GM12878 (cell line): ENCODE results near the gene TCOF1. TPM values are rescaled to one million over a fixed set of nuclear protein-coding genes. Genes with fewer than 3 reads are reported as not detected.

Source experiments
- ATAC-seq: fragments of 200-7000 bp; cut with Tn5 transposase; 3 replicates; pipeline ENCODE4 v1.9.1; 2020; ENCODE audit warnings: mild to moderate bottlenecking, moderate library complexity
- BruUV-seq: library from RNA; stranded (reverse); fragments of 400-500 nt; replicated peaks from 2 replicates; lab custom pipeline; 2021; lab: Mats Ljungman, UMichigan
- CTCF ChIA-PET: fragments of 300-600 bp; sonication (Branson Sonifier 250); formaldehyde crosslinking; extraction: SDS; loops from one replicate; lab custom pipeline; 2021; ENCODE audit warnings: inconsistent platforms; lab: Yijun Ruan, JAX
- POLR2A ChIA-PET: fragments of 350-600 bp; formaldehyde crosslinking; extraction: SDS; loops from one replicate; lab custom pipeline; 2021; ENCODE audit warnings: inconsistent platforms; lab: Charles Lee
- RAD21 ChIA-PET: fragments of 300-600 bp; sonication (Branson Sonifier 250); formaldehyde crosslinking; loops from one replicate; lab custom pipeline; 2023; ENCODE audit warnings: antibody characterized with exemption; ENCODE audit not compliant: unreplicated experiment; lab: Charles Lee
- SMC1A ChIA-PET: fragments of 300-600 bp; sonication (Branson Sonifier 250); formaldehyde crosslinking; loops from one replicate; lab custom pipeline; 2023; ENCODE audit not compliant: unreplicated experiment, uncharacterized antibody; lab: Charles Lee
- DNase-seq: peaks from one replicate; pipeline ENCODE4 v3.0.0-alpha.2; 2011; ENCODE audit warnings: low read depth, low spot score
- FAIRE-seq: peaks from 3 replicates; lab custom pipeline; 2011; peaks lifted over from hg19 to GRCh38; lab: Jason Lieb, UNC
- H2AFZ ChIP-seq: 2 replicates; pipeline ENCODE4 v1.6.0; 2011; ENCODE audit warnings: low read depth, low read length, control low read depth; ENCODE audit not compliant: control insufficient read depth
- H3K27ac ChIP-seq: 2 replicates; pipeline ENCODE4 v1.5.1; 2011; ENCODE audit warnings: control low read depth; ENCODE audit not compliant: control insufficient read depth, insufficient read depth
- H3K27me3 ChIP-seq, 2 experiments: replicated peaks in 1 of 2; 2 replicates each; pipeline versions ENCODE4 v1.6.0 to v1.6.1; 2011; ENCODE audit warnings: low read length in 1 of 2; ENCODE audit not compliant: control insufficient read depth in 2 of 2, insufficient read depth in 2 of 2
- H3K36me3 ChIP-seq, 2 experiments: 2 replicates each; pipeline ENCODE4 v1.5.1; 2011; ENCODE audit warnings: low read length in 1 of 2; ENCODE audit not compliant: control insufficient read depth in 2 of 2, insufficient read depth in 2 of 2
- H3K4me1 ChIP-seq: 2 replicates; pipeline ENCODE4 v1.6.1; 2011; ENCODE audit warnings: mild to moderate bottlenecking, low read length, moderate library complexity, mixed read lengths; ENCODE audit not compliant: control insufficient read depth, insufficient read depth
- H3K4me2 ChIP-seq: 2 replicates; pipeline ENCODE4 v1.6.0; 2011; ENCODE audit warnings: control low read depth; ENCODE audit not compliant: control insufficient read depth, insufficient read depth
- H3K4me3 ChIP-seq: fragments of 200-600 bp; sonication (generic); 2 replicates; pipeline ENCODE4 v1.5.1; 2016
- H3K79me2 ChIP-seq: 2 replicates; pipeline ENCODE4 v1.6.0; 2011; ENCODE audit warnings: low read length; ENCODE audit not compliant: control insufficient read depth, insufficient read depth
- H3K9ac ChIP-seq: 2 replicates; pipeline ENCODE4 v1.8.0; 2011; ENCODE audit warnings: low read length, control low read depth, mixed read lengths; ENCODE audit not compliant: control insufficient read depth, insufficient read depth
- H3K9me3 ChIP-seq: replicated peaks from 3 replicates; pipeline ENCODE4 v1.5.1; 2011; ENCODE audit warnings: mild to moderate bottlenecking, low read length; ENCODE audit not compliant: control insufficient read depth, insufficient read depth
- H4K20me1 ChIP-seq: 2 replicates; pipeline ENCODE4 v1.6.0; 2011; ENCODE audit not compliant: control insufficient read depth, insufficient read depth
- CREB1 ChIP-seq: IDR thresholded peaks from 2 replicates; pipeline ENCODE4 v1.6.1; 2012; ENCODE audit warnings: low read depth, mild to moderate bottlenecking, inconsistent platforms
- IKZF1 ChIP-seq: fragments of 450-650 bp; conservative IDR thresholded peaks from 2 replicates; pipeline ENCODE4 v1.6.1; 2017; ENCODE audit warnings: antibody characterized with exemption, mild to moderate bottlenecking
- IKZF2 ChIP-seq, 2 experiments: fragments of 450-650 bp; IDR thresholded peaks; 2 replicates each; pipeline ENCODE4 v1.6.1; 2017; ENCODE audit warnings: mild to moderate bottlenecking in 2 of 2, moderate library complexity in 2 of 2
- KAT2A ChIP-seq: conservative IDR thresholded peaks from 2 replicates; pipeline ENCODE4 v1.6.1; 2011; ENCODE audit warnings: low read depth, low read length; ENCODE audit not compliant: control insufficient read depth
- MTA3 ChIP-seq: IDR thresholded peaks from 2 replicates; pipeline ENCODE4 v1.6.1; 2012; ENCODE audit warnings: low read length, inconsistent platforms, borderline replicate concordance
- NR2F1 ChIP-seq: fragments of 450-650 bp; conservative IDR thresholded peaks from 2 replicates; pipeline ENCODE4 v1.6.1; 2017; ENCODE audit warnings: mild to moderate bottlenecking
- RAD51 ChIP-seq: fragments of 450-650 bp; IDR thresholded peaks from 2 replicates; pipeline ENCODE4 v1.6.1; 2016; ENCODE audit warnings: moderate library complexity, mild to moderate bottlenecking, inconsistent platforms
- RBBP5 ChIP-seq: fragments of 200-600 bp; sonication (generic); conservative IDR thresholded peaks from 2 replicates; pipeline ENCODE4 v1.6.1; 2016
- RUNX3 ChIP-seq: IDR thresholded peaks from 2 replicates; pipeline ENCODE4 v1.6.1; 2012; ENCODE audit warnings: low read length, inconsistent platforms
- SPI1 ChIP-seq: IDR thresholded peaks from 2 replicates; pipeline ENCODE4 v1.6.1; 2011; ENCODE audit warnings: low read depth, mild to moderate bottlenecking, low read length, moderate library complexity, borderline replicate concordance; ENCODE audit not compliant: insufficient read depth
- WGBS: methylation state at CpG from one replicate; pipeline ENCODE4 v1.1.6; 2016; ENCODE audit warnings: low lambda C conversion rate; ENCODE audit not compliant: insufficient replicate concordance, insufficient coverage; ENCODE audit errors: missing lambda C conversion rate; 5-methylcytosine and 5-hydroxymethylcytosine counted together
- in situ Hi-C: fragments of 300-500 bp; cut with MboI; formaldehyde crosslinking; loops from 9 replicates; pipeline ENCODE4 v1.14.3; 2018; ENCODE audit warnings: mixed read lengths
- intact Hi-C: fragments of 100-400 bp; cut with micrococcal nuclease; formaldehyde crosslinking; loops from one replicate; pipeline ENCODE4 v1.14.2; 2022; ENCODE audit not compliant: unreplicated experiment
- polyA plus RNA-seq, 11 experiments: library from polyadenylated mRNA; depleted of rRNA in 4 of 11; unstranded in 6 of 11; stranded (reverse) in 5 of 11; fragments of >200 nt; fragmentation: Nextera tagmentation in 4 of 11; fragmentation: Illumina TruSeq in 1 of 11; extraction: Ambion mirVana in 4 of 11; extraction: Trizol in 1 of 11; gene quantifications; 1 replicate in 1 of 11; 2 replicates in 10 of 11; pipeline versions ENCODE4 v1.2.1 to v1.2.3, GENCODE V29; 2011 to 2016; ENCODE audit warnings: inconsistent platforms in 2 of 11, missing spikeins in 2 of 11, low read depth in 1 of 11
- total RNA-seq, 4 experiments: library from RNA; depleted of rRNA in 3 of 4; stranded (reverse); fragments of >200 nt in 3 of 4; fragmentation: Illumina TruSeq in 1 of 4; extraction: Trizol in 1 of 4; gene quantifications; 2 replicates each; pipeline versions ENCODE4 v1.2.1 to v1.2.3, GENCODE V29; 2013 to 2021
- TF ChIP-seq, protein P1 (sequence below): IDR thresholded peaks from 2 replicates; pipeline ENCODE4 v1.6.1; 2012; ENCODE audit warnings: low read depth, low read length, improper control_type of control experiment
- TF ChIP-seq, protein P2 (sequence below): fragments of 450-650 bp; IDR thresholded peaks from 2 replicates; pipeline ENCODE4 v1.6.1; 2016; ENCODE audit warnings: mild to moderate bottlenecking
- TF ChIP-seq, protein P3 (sequence below): fragments of 450-650 bp; IDR thresholded peaks from 2 replicates; pipeline ENCODE4 v1.6.1; 2018; ENCODE audit warnings: borderline replicate concordance, mild to moderate bottlenecking; ENCODE audit not compliant: partially characterized antibody

TCOF1 gene
- total and polyA plus RNA-seq, 10 of the 15 experiments (the other 5 are each of a cell fraction or from before 2014, with no cell fraction given): 8.7 to 83.9 (median 38.9) TPM

DNA sequence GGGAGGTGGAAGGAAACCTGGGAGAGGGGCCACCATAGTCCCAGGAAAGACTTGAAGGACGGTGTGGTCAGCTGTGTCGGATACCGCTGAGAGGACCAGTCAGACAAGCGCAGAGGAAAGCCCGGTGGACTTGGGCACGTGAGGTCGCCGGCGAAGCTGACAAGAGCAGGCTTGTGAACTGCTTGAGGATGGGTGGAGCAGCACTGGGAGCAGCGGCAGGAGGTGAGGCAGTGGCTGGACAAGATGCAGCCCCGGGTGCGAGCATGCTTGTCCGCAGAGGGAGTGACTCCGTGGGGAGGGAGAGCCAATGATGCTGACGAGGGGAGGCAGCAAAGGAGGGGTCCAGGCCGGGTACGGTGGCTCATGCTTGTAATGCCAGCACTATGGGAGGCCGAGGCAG is 73.6 kb downstream of the TCOF1 start:
- Histone ChIP-seq H4K20me1 (no peaks in the 10 kb centered on the region), H3K9me3 (no peaks in the 10 kb centered on the region), H3K4me2 (no peak overlapping the region), H3K79me2 (no peaks in the 10 kb centered on the region; the same call in 1 of the 2 replicates), H2AFZ (no peak overlapping the region)
- in situ Hi-C loops (no loop called here), intact Hi-C loops (loop anchor here (10.0 kb wide), 1 partner anchor 76 kb away; the partner anchor contains the start of gene TCOF1)
- RAD21 ChIA-PET: interaction anchor here (0.7 to 5.8 kb wide), 3 partner anchors 13 to 33 kb away, joined by 3 to 115 read pairs (median 49); partner anchors contain the start of gene CD74
- CTCF ChIA-PET: interaction anchor here (0.8 to 10.6 kb wide), 3 partner anchors 16 to 176 kb away, joined by 3 to 274 read pairs (median 14); no protein-coding TSS in a partner anchor
- TF ChIP-seq RBBP5: no peak
- TF ChIP-seq NR2F1: no peak
- TF ChIP-seq IKZF1: no peak
- TF ChIP-seq, protein P1, sequence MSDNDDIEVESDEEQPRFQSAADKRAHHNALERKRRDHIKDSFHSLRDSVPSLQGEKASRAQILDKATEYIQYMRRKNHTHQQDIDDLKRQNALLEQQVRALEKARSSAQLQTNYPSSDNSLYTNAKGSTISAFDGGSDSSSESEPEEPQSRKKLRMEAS: no peak
- no peak for TF ChIP-seq IKZF2 (IDR thresholded peaks at IDR 0.05)
- no peak for TF ChIP-seq CREB1
- TF ChIP-seq, all 136 proteins: peak for 0
- Histone ChIP-seq H3K4me1 (peaks cover 7% of the 10 kb centered on the region), H3K27ac (no peak overlapping the region), H3K36me3 (no peaks in the 10 kb centered on the region), H3K27me3 (no peaks in the 10 kb centered on the region), H3K9ac (no peak overlapping the region), H3K4me3 (no peak overlapping the region)
- POLR2A ChIA-PET: interaction anchor here (0.7 to 3.4 kb wide), 4 partner anchors 9 to 202 kb away, joined by 3 to 12 read pairs (median 4); no protein-coding TSS in a partner anchor
- DNase-seq (no peak), FAIRE-seq (no peak), ATAC-seq (no peak)
- SMC1A ChIA-PET: interaction anchor here (1.3 to 5.7 kb wide), 3 partner anchors 16 to 33 kb away, joined by 3 to 127 read pairs (median 11); no protein-coding TSS in a partner anchor
- BruUV-seq: no TSS peak
- WGBS: 82% methylated on average over 17 of the region's 18 CpGs

DNA sequence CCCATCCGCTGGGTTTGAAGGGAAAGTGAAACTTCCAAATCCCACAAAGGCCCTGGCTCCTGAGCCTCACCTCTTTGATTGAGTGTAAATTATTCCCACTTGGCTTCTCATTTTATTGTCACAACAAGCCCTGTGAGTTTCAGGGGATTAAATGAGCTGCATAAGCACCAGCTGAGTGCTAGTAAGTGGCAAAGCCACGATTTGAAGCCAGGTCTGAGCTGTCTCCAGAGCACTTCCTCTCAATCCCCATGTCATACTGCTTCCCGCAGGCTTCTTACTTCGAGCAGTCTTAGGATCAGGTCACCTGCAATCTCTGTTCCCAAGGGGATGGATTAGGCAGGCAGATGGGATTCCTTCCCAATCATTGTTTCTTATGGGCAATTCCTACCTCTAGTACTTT is 74.1 kb downstream of the TCOF1 start:
- peaks cover 12% of the 10 kb centered on the region for H3K4me1 ChIP-seq
- no peaks in the 10 kb centered on the region for H3K9me3 ChIP-seq
- H3K27me3 ChIP-seq: no peaks in the 10 kb centered on the region
- H3K4me2 ChIP-seq: no peak overlapping the region
- H3K79me2 ChIP-seq: no peaks in the 10 kb centered on the region; the same call in 1 of the 2 replicates
- no peak overlapping the region for H3K4me3 ChIP-seq
- intact Hi-C loops (loop anchor here (10.0 kb wide), 1 partner anchor 77 kb away; the partner anchor contains the start of gene TCOF1), in situ Hi-C loops (no loop called here)
- DNase-seq (no peak), ATAC-seq (no peak), FAIRE-seq (no peak)
- H3K36me3 ChIP-seq: no peaks in the 10 kb centered on the region
- WGBS: 58% methylated on average over 4 of the region's 4 CpGs
- H3K27ac ChIP-seq: no peak overlapping the region
- no peak overlapping the region for H3K9ac ChIP-seq
- no peaks in the 10 kb centered on the region for H4K20me1 ChIP-seq
- ChIA-PET RAD21 (interaction anchor here (5.8 kb wide), 2 partner anchors 20 to 34 kb away, joined by 49 to 115 read pairs; partner anchors contain the start of gene CD74), POLR2A (interaction anchor here (0.7 to 3.4 kb wide), 7 partner anchors 9 to 69 kb away, joined by 3 to 12 read pairs (median 4); partner anchors contain the start of gene CD74), CTCF (interaction anchor here (0.8 to 10.6 kb wide), 3 partner anchors 11 to 31 kb away, joined by 3 to 274 read pairs (median 14); no protein-coding TSS in a partner anchor), SMC1A (interaction anchor here (0.7 to 5.7 kb wide), 7 partner anchors 15 to 73 kb away, joined by 3 to 127 read pairs (median 4); partner anchors contain the start of gene CD74)
- BruUV-seq: no TSS peak
- no peak overlapping the region for H2AFZ ChIP-seq
- TF ChIP-seq RAD51: no peak
- no peak for TF ChIP-seq KAT2A
- TF ChIP-seq MTA3: no peak
- peak; percentile 36; the same call in 1 of the 2 replicates for TF ChIP-seq SPI1
- TF ChIP-seq RUNX3: 0 out of 2 replicates have a peak, but pooled peaks have one; percentile 1
- TF ChIP-seq, protein P2, sequence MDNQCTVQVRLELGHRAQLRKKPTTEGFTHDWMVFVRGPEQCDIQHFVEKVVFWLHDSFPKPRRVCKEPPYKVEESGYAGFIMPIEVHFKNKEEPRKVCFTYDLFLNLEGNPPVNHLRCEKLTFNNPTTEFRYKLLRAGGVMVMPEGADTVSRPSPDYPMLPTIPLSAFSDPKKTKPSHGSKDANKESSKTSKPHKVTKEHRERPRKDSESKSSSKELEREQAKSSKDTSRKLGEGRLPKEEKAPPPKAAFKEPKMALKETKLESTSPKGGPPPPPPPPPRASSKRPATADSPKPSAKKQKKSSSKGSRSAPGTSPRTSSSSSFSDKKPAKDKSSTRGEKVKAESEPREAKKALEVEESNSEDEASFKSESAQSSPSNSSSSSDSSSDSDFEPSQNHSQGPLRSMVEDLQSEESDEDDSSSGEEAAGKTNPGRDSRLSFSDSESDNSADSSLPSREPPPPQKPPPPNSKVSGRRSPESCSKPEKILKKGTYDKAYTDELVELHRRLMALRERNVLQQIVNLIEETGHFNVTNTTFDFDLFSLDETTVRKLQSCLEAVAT: no peak
- TF ChIP-seq, protein P3, sequence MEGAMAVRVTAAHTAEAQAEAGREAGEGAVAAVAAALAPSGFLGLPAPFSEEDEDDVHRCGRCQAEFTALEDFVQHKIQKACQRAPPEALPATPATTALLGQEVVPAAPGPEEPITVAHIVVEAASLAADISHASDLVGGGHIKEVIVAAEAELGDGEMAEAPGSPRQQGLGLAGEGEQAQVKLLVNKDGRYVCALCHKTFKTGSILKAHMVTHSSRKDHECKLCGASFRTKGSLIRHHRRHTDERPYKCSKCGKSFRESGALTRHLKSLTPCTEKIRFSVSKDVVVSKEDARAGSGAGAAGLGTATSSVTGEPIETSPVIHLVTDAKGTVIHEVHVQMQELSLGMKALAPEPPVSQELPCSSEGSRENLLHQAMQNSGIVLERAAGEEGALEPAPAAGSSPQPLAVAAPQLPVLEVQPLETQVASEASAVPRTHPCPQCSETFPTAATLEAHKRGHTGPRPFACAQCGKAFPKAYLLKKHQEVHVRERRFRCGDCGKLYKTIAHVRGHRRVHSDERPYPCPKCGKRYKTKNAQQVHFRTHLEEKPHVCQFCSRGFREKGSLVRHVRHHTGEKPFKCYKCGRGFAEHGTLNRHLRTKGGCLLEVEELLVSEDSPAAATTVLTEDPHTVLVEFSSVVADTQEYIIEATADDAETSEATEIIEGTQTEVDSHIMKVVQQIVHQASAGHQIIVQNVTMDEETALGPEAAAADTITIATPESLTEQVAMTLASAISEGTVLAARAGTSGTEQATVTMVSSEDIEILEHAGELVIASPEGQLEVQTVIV: no peak
